ENCODE results near the gene GPRIN2. TPM values are rescaled to one million over a fixed set of nuclear protein-coding genes. Genes with fewer than 3 reads are reported as not detected.
"Not testable (repeated sequence)": the region's sequence is repeated elsewhere in the genome, so short reads cannot be mapped to it uniquely, and the experiment has no call there.

The GPRIN2 gene
- total RNA-seq, 2 experiments from 2014 or later = not detected

DNA sequence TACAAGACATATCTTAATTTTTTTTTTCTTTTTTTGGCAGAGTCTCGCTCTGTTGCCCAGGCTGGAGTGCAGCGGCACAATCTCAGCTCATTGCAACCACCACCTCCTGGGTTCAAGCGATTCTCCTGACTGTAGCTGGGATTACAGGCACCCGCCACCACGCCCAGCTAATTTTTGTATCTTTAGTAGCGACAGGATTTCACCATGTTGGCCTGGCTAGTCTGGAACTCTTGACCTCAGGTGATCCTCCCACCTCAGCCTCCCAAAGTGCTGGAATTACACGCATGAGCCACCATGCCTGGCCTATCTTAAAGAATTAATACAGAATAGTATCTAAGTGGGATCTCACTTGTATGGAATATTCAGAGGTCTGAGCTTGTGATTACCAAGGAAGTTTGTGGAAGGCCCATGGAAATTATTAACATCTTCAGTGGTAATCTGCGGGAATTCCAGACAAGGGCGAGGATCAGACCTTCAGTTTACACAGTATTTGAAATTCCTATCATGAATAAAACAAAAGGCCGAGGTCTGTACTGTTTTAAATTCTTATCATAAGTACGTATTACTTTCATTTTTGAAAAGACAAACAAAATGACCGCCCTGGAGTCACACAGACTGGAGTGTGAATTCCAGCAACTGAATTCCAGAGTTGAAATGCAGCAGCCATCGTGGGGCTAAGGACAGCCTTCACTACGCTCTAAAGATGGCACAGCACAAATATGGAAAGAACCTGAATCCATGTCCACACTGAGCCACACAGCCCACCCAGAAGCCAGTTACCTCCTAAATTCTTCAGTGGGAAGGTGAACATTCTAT is 16.7 kb downstream of the GPRIN2 start:
- CTCF ChIA-PET = no interaction called here
- POLR2A ChIA-PET = no interaction called here

DNA sequence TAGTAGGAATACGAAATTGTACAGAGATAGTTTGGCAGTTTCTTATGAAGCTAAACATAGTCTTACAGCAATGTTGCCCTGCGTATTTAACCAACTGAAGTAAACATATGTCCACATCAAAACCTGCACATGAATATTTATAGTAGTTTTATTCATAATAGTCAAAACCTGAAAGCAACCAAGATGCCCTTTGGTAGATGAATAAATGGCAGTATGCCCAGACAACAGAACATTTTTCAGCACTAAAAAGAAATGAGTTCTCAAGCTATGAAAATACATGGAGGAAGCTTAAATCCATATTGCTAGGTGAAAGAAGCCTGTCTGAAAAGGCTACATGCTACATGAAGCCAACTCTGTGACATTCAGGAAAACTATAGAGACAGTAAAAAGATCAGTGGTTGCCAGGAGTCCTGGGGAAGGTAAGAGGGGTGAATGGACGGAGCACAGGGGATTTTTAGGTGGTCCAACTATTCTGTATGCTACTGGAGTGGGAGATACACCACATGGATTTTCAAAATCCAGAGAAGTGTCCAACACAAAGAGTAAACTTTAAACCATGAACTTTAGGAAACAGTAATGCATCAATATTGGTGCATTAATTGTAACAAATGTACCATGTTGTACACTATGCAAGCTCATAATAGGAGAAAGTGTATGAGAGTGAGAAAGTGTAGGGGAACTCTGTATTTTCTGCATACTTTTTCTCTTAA is 17.6 kb downstream of the GPRIN2 start:
- CTCF ChIA-PET = interaction anchor here (1.2 kb wide), 1 partner anchor 9 kb away, joined by 3 read pairs; no protein-coding TSS in a partner anchor
- POLR2A ChIA-PET = no interaction called here

DNA sequence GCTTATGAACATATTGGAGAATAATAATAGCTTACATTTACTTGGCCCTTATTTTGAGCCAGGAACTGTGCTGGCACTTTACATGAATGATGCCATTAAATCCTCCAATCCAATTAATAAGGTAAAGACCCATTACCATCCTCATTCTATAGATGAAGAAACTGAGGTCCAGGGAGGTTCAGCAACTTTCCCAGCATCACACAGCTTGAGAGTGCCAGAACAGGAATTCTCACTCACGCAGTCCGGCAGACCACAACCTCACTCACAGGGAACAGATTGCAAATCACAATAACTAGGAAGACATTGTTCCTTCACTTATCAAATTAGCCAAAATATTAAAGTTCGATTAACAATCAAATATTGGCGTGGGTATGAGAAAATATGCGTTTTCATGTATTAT is 18.3 kb downstream of the GPRIN2 start:
- POLR2A ChIA-PET = no interaction called here
- CTCF ChIA-PET = interaction anchor here (1.2 kb wide), 1 partner anchor 8 kb away, joined by 3 read pairs; no protein-coding TSS in a partner anchor

DNA sequence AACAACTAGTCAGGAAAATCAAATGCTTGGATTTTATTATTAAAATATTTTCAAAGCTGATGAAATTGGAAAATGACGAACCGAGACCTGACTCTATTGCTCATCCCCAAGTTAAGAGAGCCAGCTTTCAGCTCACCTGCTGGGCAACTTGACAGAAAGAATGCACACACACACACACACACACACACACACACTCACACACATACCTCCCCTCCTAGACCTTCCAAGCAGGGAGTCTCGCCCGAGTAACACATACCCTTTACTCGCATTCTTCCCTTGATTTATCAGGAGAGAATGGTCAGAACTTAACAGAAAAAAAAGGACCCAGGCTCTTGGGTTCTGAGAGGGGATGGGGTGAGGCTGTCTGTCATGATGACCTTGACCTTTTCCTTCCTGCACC is 19.1 kb downstream of the GPRIN2 start:
- CTCF ChIA-PET = no interaction called here
- POLR2A ChIA-PET = no interaction called here

DNA sequence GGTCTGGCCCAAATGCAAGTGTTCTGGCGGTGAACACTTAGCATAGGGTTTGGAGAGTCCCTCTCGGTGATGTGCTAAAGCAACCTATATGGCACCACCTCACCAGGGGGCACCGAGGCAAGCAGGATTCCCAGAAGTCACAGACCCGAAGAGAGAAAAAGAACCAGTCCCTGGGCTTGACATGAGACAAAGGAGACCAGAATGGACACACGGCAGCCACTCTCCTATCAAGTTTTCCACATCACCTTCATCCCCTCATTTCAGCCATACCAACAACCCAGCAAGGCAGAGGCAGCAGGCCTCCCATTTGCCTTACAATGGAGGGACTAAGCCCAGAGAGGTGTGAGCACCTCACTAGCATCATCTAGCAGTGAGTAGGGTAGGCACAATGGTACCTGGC is 19.7 kb downstream of the GPRIN2 start:
- ChIA-PET CTCF (no interaction called here), POLR2A (no interaction called here)

DNA sequence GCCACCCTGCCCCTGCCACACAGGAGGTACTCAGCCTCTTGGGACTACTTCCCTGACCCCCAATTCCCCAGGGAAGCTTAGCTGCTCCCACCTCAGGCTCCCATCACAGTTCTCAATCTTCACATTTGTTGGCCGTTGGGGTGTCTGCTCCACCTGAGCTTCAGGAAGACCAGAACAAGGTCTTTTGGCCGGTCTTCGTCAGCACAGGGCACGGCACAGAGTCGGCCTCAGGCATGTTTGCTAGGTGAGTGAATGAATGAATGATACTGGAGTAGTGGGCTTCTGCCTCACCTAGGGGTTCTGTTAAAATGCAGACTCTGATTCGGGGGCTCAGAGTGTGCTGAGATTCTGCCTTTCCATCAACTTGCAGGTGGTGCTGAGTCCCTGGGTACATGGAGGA is 20.3 kb downstream of the GPRIN2 start:
- POLR2A ChIA-PET = no interaction called here
- CTCF ChIA-PET = no interaction called here

DNA sequence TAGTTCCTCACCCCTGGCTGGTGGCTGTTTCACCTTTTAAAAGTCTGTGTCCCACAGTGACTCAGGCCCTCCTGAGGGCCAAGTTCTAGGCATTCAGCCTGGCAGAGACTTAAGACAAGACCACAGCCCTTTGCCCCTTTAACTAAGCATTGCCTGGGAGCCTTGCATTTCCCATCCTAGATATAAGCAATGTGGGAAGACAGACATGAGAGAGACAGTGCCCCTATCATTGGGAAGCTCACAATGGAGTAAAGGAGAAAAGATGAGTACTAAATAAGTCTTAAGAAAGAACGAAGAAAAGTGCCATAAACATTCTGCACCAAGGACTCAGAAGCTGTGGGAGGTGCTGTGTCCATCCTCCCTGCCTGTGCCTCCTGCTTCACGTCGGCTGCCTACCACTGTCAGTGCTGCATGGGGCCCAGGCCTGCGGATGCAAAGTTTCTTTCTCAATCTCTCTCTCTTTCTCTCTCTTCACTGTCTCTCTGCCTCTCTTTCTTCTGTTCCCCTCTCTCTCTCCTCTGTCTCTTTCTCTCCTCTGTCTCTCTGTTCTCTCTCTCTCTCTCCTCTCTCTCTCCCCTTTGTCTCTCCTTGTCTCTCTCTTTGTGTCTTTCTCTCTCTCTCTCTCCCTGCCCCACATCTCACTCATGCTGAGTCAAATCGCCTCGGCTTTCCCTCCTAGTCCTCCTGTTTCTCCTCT is 21.5 kb downstream of the GPRIN2 start:
- POLR2A ChIA-PET = no interaction called here
- CTCF ChIA-PET = no interaction called here

DNA sequence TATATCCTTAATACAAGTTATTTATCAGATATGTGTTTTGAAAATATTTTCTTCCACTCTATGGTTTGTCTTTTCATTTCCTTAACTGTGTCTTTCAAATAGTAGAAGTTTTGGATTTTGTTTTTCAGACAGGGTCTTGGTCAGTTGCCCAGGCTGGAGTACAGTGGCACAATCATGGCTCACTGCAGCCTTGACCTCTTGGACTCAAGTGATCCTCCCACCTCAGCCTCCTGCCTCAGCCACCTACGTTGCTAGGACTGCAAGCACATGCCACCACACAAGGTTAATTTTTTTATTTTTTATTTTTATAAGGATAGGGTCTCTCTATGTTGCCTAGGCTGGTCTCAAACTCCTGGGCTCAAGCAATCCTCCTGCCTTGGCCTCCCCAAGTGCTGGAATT is 24.2 kb downstream of the GPRIN2 start:
- CTCF ChIA-PET, POLR2A ChIA-PET: not testable (repeated sequence)

DNA sequence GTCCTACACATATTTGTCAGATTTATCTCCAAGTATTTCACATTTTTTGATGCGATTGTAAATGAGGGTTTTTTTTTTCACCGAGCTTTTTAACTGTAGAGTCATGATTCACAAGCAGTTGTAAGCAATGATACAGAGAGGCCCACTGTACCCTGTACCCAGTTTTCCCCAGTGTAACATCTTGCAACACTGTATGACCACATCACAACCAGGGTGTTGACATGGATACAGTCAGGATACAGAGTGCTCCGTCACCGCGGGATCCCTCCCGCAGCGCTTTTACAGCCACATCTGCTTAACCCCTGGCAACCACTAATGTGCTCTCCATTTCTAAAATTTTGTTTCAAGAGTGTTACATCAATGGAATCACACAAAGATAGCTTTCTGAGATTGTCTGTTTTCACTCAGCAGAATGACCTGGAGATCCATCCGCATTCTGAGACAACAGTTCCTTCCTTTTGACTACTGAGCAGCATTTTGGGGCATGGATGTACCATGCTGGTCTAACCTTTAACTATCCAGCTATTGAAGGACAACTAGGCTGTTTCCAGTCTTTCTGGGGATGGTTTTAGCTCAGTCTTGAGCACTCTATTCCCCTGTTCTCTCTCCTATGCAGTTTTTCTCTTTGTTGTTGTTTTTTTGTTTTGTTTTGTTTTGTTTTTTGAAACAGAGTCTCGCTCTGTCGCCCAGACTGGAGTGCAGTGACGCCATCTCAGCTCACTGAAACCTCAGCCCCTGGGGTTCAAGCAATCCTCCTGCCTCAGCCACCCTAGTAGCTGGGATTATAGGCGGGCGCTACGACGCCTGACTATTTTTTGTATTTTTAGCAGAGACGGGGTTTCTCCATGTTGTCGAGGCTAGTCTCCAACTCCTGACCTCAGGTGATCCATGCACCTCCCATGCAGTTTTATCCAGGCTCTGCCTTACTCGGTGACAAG is 25.9 kb downstream of the GPRIN2 start:
- ChIA-PET POLR2A (no interaction called here), CTCF (interaction anchor here (1.0 to 1.5 kb wide), 3 partner anchors 8 to 302 kb away, joined by 3 read pairs; no protein-coding TSS in a partner anchor)

DNA sequence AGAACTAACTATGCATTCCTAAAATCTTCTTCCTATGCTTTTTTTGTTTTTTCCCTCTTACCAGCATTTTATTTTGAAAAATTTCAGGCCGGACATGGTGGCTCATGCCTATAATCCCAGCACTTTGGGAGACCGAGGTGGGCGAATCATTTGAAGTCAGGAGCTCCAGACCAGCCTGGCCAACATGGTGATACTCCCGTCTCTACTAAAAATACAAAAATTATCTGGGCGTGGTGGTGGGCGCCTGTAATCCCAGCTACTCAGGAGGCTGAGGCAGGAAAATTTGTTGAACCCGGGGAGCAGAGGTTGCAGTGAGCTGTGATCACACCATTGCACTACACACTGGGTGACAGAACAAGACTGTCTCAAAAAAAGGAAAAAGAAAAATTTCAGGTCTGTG is 26.7 kb downstream of the GPRIN2 start:
- CTCF ChIA-PET = interaction anchor here (1.0 kb wide), 1 partner anchor 9 kb away, joined by 3 read pairs; no protein-coding TSS in a partner anchor
- POLR2A ChIA-PET = not testable (repeated sequence)

DNA sequence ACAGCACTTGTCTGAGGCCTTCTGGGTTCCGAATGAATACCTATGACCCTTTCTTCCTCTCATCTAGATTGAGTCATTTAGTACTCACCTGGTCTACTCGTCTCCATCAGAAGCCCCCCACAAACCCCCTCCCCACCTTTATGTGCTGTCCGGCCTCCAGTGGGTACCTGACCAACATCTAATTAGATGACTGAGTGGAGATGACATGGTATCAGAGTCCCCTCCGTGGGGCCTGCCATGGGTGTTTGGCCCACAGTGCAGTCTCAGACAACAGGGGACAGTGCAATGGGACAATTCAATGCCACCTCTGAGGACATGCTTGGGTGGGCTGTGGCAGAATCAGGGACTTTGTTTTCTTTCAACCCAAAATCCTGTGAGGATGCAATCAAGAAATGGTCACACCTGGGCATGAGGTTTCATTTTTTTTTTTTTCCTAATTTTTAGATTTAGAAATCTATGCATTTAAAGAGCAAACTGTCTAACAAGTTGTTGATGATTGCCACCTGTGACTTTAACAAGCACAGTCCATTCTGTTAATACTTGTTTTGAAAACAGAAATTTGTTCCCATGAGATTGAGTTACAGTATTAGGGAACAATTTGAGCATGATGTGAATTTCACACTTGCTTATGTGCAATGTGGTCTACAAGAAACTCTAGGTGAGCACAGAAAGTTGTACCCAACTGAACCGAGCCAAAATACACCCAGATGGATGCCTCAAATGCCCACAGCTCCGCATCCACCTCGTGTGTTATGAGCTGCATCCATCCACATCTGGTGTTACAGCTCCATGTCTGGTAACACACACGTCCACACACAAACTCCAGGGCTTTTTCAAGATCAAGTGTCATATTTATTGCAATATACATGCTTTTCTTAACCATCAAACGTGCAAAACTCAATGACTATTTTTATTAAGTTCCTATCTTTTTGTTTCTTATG is 27.5 kb downstream of the GPRIN2 start:
- ChIA-PET CTCF (no interaction called here), POLR2A (no interaction called here)

DNA sequence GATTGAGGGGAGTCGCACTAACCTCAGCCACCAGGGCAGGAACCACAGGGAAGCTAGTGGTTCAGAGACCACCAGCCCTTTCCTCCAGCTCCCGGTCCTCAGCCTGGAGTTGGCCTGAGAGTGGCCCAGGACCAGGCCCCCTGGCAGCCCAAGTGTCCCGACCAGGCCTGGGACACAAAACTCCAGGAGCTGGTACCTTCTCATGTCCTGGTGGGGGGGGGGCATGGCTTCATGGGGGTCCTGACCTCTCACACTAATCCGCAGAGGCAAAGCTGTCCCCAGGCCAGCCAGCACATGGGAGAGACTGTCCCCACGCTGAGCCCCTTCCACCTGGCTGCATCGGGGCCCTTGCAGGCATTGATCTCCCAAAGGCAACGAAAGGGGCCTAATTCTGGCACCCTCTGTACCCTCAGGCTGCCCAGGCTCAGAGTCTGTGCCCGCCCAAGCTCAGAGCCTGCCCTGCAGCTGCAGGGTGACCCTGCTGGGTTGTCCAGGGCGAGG is 28.2 kb downstream of the GPRIN2 start:
- POLR2A ChIA-PET = no interaction called here
- CTCF ChIA-PET = interaction anchor here (0.6 kb wide), 1 partner anchor 15 kb away, joined by 3 read pairs; no protein-coding TSS in a partner anchor

DNA sequence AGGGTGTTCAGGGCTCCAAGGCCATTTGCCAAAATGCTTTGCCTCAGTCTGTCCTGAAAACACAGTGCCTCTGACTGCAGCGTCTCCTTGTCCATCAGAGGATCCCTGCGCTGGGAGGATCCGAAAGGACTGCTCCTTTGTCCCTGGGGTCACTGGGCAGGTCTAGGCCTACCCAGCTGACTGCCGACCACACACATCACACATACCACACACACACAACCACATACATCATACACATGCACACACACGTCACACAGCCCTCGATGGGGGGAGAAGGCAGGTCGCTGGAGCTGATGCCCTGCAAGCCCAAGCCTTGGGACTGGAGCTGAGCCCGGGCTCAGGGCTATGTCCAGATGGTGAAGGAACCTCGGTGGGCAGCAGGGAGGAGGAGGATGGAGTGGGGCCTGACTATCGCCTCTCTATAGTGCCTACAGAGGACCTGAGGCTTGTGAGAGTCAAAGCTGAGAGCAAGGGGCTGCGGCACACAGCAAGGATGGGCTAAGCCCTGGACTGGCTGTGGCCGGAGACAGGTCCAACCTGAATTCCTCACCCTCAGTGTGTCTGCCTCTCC is 29.1 kb downstream of the GPRIN2 start:
- POLR2A ChIA-PET = no interaction called here
- CTCF ChIA-PET = no interaction called here

DNA sequence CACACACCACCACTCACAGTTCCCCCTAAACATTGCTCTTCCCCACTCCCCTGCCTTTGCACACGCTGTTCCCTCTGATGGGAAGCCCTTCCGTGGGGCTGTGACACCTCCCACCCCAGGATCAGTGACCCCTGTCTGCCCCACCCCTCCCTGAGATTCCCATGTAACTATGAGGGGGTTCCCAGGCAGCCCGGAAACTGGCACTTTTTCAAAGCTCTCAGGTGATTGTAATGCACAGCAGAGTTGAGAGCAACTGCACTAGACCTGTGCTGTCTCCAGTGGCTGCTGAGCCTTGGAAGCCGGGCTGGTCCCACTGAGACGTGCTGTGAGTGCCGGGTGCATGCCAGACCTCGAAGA is 29.8 kb downstream of the GPRIN2 start:
- POLR2A ChIA-PET = no interaction called here
- CTCF ChIA-PET = no interaction called here

DNA sequence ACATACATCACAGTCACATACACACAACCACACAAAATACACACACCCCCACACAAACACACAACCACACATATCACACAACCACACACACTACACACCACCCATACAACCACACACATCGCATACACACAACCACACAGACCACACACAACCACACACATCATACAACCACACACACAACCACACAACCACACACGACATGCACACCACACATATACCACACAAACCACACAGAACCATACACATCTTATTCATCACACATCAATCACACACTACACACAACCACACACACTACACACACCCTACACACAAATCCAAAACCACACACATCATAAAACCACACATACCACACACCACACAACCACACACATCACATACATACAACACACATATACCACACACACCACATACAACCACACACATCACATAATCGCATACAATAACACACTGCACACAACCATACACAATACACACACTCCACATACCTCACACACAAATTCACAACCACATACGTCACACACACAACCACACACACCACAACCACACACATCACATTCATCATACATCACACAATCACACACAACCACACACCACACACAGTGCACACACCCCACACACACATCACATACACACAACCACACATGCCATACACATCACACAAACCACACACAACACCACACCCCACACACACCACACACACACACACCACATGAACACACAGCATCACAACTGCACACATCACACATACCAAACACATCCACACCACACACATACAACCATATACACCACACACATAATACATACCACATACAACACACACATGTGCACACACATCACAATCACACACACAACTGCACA is 30.4 kb downstream of the GPRIN2 start:
- ChIA-PET CTCF (no interaction called here), POLR2A (no interaction called here)

DNA sequence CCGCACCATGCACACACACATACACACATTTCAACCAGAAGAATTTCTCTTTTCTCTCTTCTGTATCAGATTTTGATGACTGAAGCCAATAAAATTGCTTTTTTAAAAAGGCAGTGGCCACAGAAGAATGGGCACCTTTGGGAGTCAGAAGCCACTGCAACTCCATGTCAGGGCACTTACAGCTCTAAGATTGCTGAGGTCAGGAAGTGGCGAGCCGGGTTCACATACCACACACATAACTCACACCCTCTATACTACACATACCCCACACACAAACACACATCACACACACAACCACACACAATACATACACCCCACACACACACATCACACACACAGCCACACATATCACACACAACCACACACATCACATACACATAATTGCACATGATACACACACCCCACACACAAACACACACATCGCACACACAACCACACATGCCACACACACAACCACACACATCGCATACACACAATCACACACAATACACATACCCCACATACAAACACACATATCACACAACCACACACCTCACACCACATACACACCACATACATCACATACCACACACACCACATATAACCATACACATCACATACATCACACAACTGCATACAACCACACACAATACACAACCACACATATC is 31.2 kb downstream of the GPRIN2 start:
- POLR2A ChIA-PET = no interaction called here
- CTCF ChIA-PET = no interaction called here

Data from activated CD8-positive, alpha-beta memory T cell treated with anti-CD3 and anti-CD28 coated beads for 36 hours (primary cell).